H9 (cell line): ENCODE measurements around the gene MS4A7. TPM values are rescaled to one million over a fixed set of nuclear protein-coding genes. Genes with fewer than 3 reads are reported as not detected.

ENCODE experiments used
- DNase-seq: peaks from one replicate; pipeline ENCODE4 v3.0.0-alpha.2; 2017
- H2AFZ ChIP-seq: one replicate; pipeline ENCODE4 v1.6.1; 2013; ENCODE audit warnings: mild to moderate bottlenecking, low read length, control low read depth, moderate library complexity
- H2AK5ac ChIP-seq: 2 replicates; pipeline ENCODE4 v1.6.1; 2013; ENCODE audit warnings: low read length, control low read depth, mixed read lengths; ENCODE audit not compliant: insufficient read length
- H2BK120ac ChIP-seq: one replicate; pipeline ENCODE4 v1.6.1; 2013; ENCODE audit warnings: low read depth, mild to moderate bottlenecking, low read length, control low read depth, inconsistent platforms; ENCODE audit not compliant: poor library complexity, severe bottlenecking
- H2BK12ac ChIP-seq: 2 replicates; pipeline ENCODE4 v1.6.1; 2013; ENCODE audit warnings: low read length, control low read depth, mixed read lengths, low read depth; ENCODE audit not compliant: insufficient read length
- H2BK15ac ChIP-seq: 2 replicates; pipeline ENCODE4 v1.6.1; 2013; ENCODE audit warnings: low read depth, low read length, control low read depth
- H2BK20ac ChIP-seq: one replicate; pipeline ENCODE4 v1.6.1; 2013; ENCODE audit warnings: low read depth, mild to moderate bottlenecking, low read length, control low read depth, inconsistent platforms; ENCODE audit not compliant: poor library complexity, severe bottlenecking
- H2BK5ac ChIP-seq: 2 replicates; pipeline ENCODE4 v1.6.1; 2013; ENCODE audit warnings: low read length, control low read depth, mixed read lengths; ENCODE audit not compliant: insufficient read length
- H3K14ac ChIP-seq: 2 replicates; pipeline ENCODE4 v1.6.1; 2013; ENCODE audit warnings: low read length, control low read depth; ENCODE audit not compliant: insufficient read depth
- H3K18ac ChIP-seq: 2 replicates; pipeline ENCODE4 v1.6.1; 2013; ENCODE audit warnings: low read depth, mild to moderate bottlenecking, mixed read lengths, low read length, control low read depth; ENCODE audit not compliant: insufficient read length
- H3K23ac ChIP-seq: 2 replicates; pipeline ENCODE4 v1.6.1; 2013; ENCODE audit warnings: low read length, control low read depth, mixed read lengths, low read depth; ENCODE audit not compliant: insufficient read length
- H3K23me2 ChIP-seq: 2 replicates; pipeline ENCODE4 v1.6.1; 2013; ENCODE audit warnings: low read depth, mild to moderate bottlenecking, mixed read lengths, low read length, control low read depth; ENCODE audit not compliant: insufficient read length, poor library complexity, severe bottlenecking
- H3K27ac ChIP-seq: 2 replicates; pipeline ENCODE4 v1.5.1; 2013; ENCODE audit warnings: low read length, control low read depth, mixed read lengths, low read depth; ENCODE audit not compliant: insufficient read length
- H3K27me3 ChIP-seq: 2 replicates; pipeline ENCODE4 v1.6.1; 2013; ENCODE audit warnings: low read length, control low read depth, inconsistent platforms; ENCODE audit not compliant: insufficient read depth
- H3K4ac ChIP-seq: 2 replicates; pipeline ENCODE4 v1.6.1; 2013; ENCODE audit warnings: low read depth, mild to moderate bottlenecking, control low read depth, inconsistent platforms, low read length, moderate library complexity
- H3K4me1 ChIP-seq: 2 replicates; pipeline ENCODE4 v1.6.1; 2013; ENCODE audit warnings: low read length, control low read depth, inconsistent platforms; ENCODE audit not compliant: insufficient read depth
- H3K4me2 ChIP-seq: 2 replicates; pipeline ENCODE4 v1.6.1; 2013; ENCODE audit warnings: low read length, control low read depth, mixed read lengths; ENCODE audit not compliant: insufficient read length, insufficient read depth
- H3K56ac ChIP-seq: 2 replicates; pipeline ENCODE4 v1.6.1; 2013; ENCODE audit warnings: low read depth, mild to moderate bottlenecking, mixed read lengths, low read length, control low read depth; ENCODE audit not compliant: insufficient read length
- H3K79me1 ChIP-seq: 2 replicates; pipeline ENCODE4 v1.6.1; 2013; ENCODE audit warnings: low read depth, mild to moderate bottlenecking, moderate library complexity, low read length, control low read depth, inconsistent platforms; ENCODE audit not compliant: insufficient read depth, poor library complexity, severe bottlenecking
- H3K79me2 ChIP-seq: 2 replicates; pipeline ENCODE4 v1.6.1; 2013; ENCODE audit warnings: low read length, control low read depth, inconsistent platforms; ENCODE audit not compliant: insufficient read depth
- H3K9ac ChIP-seq: 2 replicates; pipeline ENCODE4 v1.6.1; 2013; ENCODE audit warnings: low read length, control low read depth, mixed read lengths; ENCODE audit not compliant: insufficient read length; ENCODE audit errors: extremely low read depth
- H3K9me3 ChIP-seq: one replicate; pipeline ENCODE4 v1.6.1; 2013; ENCODE audit warnings: low read depth, low read length, inconsistent platforms; ENCODE audit not compliant: control insufficient read depth
- H3T11ph ChIP-seq: one replicate; pipeline ENCODE4 v1.6.1; 2013; ENCODE audit warnings: mild to moderate bottlenecking, low read length, control low read depth, inconsistent platforms
- H4K20me1 ChIP-seq: one replicate; pipeline ENCODE4 v1.6.1; 2013; ENCODE audit not compliant: control insufficient read depth, insufficient read length, insufficient read depth
- H4K5ac ChIP-seq: 2 replicates; pipeline ENCODE4 v1.6.1; 2013; ENCODE audit warnings: low read depth, mild to moderate bottlenecking, mixed read lengths, low read length, control low read depth; ENCODE audit not compliant: insufficient read length
- H4K8ac ChIP-seq: replicated peaks from 2 replicates; pipeline ENCODE4 v1.6.1; 2013; ENCODE audit warnings: low read length, control low read depth, mixed read lengths, low read depth; ENCODE audit not compliant: insufficient read length
- H4K91ac ChIP-seq: 2 replicates; pipeline ENCODE4 v1.6.1; 2013; ENCODE audit warnings: low read depth, mild to moderate bottlenecking, moderate library complexity, mixed read lengths, low read length, control low read depth; ENCODE audit not compliant: insufficient read length
- H3K27ac Mint-ChIP-seq, 3 experiments: 2 replicates in 2 of 3; 3 replicates in 1 of 3; pipeline ENCODE4 v1.8.0; 2020 to 2021; ENCODE audit warnings: mixed read lengths in 3 of 3, mild to moderate bottlenecking in 1 of 3, moderate library complexity in 1 of 3
- H3K27me3 Mint-ChIP-seq: 2 replicates; pipeline ENCODE4 v1.8.0; 2021; ENCODE audit warnings: low read depth, mild to moderate bottlenecking, moderate library complexity, mixed read lengths
- H3K36me3 Mint-ChIP-seq, 3 experiments: 2 replicates in 2 of 3; 3 replicates in 1 of 3; pipeline ENCODE4 v1.8.0; 2020 to 2021; ENCODE audit warnings: low read depth in 3 of 3, mixed read lengths in 3 of 3; ENCODE audit not compliant: insufficient read depth in 1 of 3
- H3K4me1 Mint-ChIP-seq, 2 experiments: 2 replicates each; pipeline ENCODE4 v1.8.0; 2020; ENCODE audit warnings: mixed read lengths in 2 of 2
- H3K4me3 Mint-ChIP-seq, 2 experiments: 2 replicates in 1 of 2; 3 replicates in 1 of 2; pipeline ENCODE4 v1.8.0; 2020 to 2021; ENCODE audit warnings: mild to moderate bottlenecking in 2 of 2, mixed read lengths in 2 of 2, moderate library complexity in 1 of 2
- H3K9me3 Mint-ChIP-seq, 2 experiments: 2 replicates in 1 of 2; 3 replicates in 1 of 2; pipeline ENCODE4 v1.8.0; 2020; ENCODE audit warnings: mild to moderate bottlenecking in 2 of 2, mixed read lengths in 2 of 2, moderate library complexity in 1 of 2
- CTCF ChIP-seq: fragments of 200-600 bp; sonication (generic); conservative IDR thresholded peaks from 3 replicates; pipeline ENCODE4 v1.8.0; 2021; ENCODE audit warnings: antibody characterized with exemption, mild to moderate bottlenecking
- WGBS: extraction: QIAGEN DNeasy Blood & Tissue Kit; methylation state at CpG from one replicate; pipeline ENCODE4 v1.1.7; 2013; ENCODE audit warnings: missing lambda C conversion rate, low lambda C conversion rate, mixed read lengths; ENCODE audit not compliant: insufficient read length; ENCODE audit errors: extremely low coverage; 5-methylcytosine and 5-hydroxymethylcytosine counted together
- total RNA-seq: library from RNA; stranded (reverse); gene quantifications from 2 replicates; pipeline ENCODE4 v1.2.1, GENCODE V29; 2021

The MS4A7 gene
- total RNA-seq, 1 experiment from 2014 or later = not detected

GRCh38 chr11:60433401-60433800 is 55.1 kb downstream of the MS4A7 start:
- DNase-seq = no peak
- Histone ChIP-seq H4K8ac (no peak overlapping the region), H3K79me1 (no peaks in the 10 kb centered on the region), H3K23ac (no peak overlapping the region), H3K4me1 (no peaks in the 10 kb centered on the region), H3K14ac (no peak overlapping the region), H2BK15ac (no peak overlapping the region), H3K27me3 (no peaks in the 10 kb centered on the region), H3K9me3 (no peaks in the 10 kb centered on the region), H3K23me2 (no peaks in the 10 kb centered on the region), H4K20me1 (no peaks in the 10 kb centered on the region), H2BK120ac (no peak overlapping the region), H3K27ac (no peak overlapping the region), H3K79me2 (no peaks in the 10 kb centered on the region), H2AK5ac (no peak overlapping the region), H2AFZ (no peak overlapping the region), H4K5ac (no peak overlapping the region), H2BK5ac (no peak overlapping the region), H3K9ac (no peak overlapping the region), H3K4me2 (no peak overlapping the region), H3K18ac (no peak overlapping the region), H3K4ac (no peak overlapping the region), H2BK12ac (no peak overlapping the region), H3T11ph (no peak overlapping the region), H4K91ac (no peak overlapping the region), H2BK20ac (no peak overlapping the region), H3K56ac (no peak overlapping the region)
- Mint-ChIP-seq H3K27ac (no peak overlapping the region; a peak in 1 of 7 replicates), H3K9me3 (peaks cover 0 to 4% of the 10 kb centered on the region in 2 experiments; a peak in 1 of 5 replicates), H3K36me3 (peaks cover 0 to 5% (median 0%) of the 10 kb centered on the region in 3 experiments; a peak in 1 of 7 replicates), H3K4me3 (no peak overlapping the region), H3K4me1 (peaks cover 0 to 4% of the 10 kb centered on the region in 2 experiments; a peak in 2 of 4 replicates), H3K27me3 (peaks cover 5% of the 10 kb centered on the region)
- WGBS = no CpG with 5 or more reads among the region's 4 CpGs
- TF ChIP-seq CTCF = no peak

Other genes with a start within 250 kb of the MS4A7 start
- gene MS4A6A, start 195.4 kb upstream of the MS4A7 start, total RNA-seq = not detected in 2 replicates
- gene MS4A4E, start 135.4 kb upstream of the MS4A7 start, total RNA-seq = 0.42 TPM in 1 of 2 replicates, not detected in the other
- not detected in 2 replicates for gene MS4A4A, start 97.9 kb upstream of the MS4A7 start, total RNA-seq
- not detected in 2 replicates for gene MS4A6E, start 51.3 kb upstream of the MS4A7 start, total RNA-seq
- not detected in 2 replicates for gene MS4A14, start 17.9 kb downstream of the MS4A7 start, total RNA-seq
- not detected in 2 replicates for gene MS4A5, start 51.0 kb downstream of the MS4A7 start, total RNA-seq
- not detected in 2 replicates for gene MS4A1, start 77.3 kb downstream of the MS4A7 start, total RNA-seq
- not detected in 2 replicates for gene MS4A12, start 114.2 kb downstream of the MS4A7 start, total RNA-seq
- gene MS4A13, start 136.9 kb downstream of the MS4A7 start, total RNA-seq = not detected in 2 replicates